GM12801 (cell line): Measurements from ENCODE around the gene OR4N5.

Experiments used
- CTCF ChIP-seq: IDR thresholded peaks from one replicate; pipeline ENCODE4 v1.5.1; 2011; ENCODE audit warnings: control low read depth; ENCODE audit not compliant: insufficient read length; ENCODE audit errors: extremely low read depth

The OR4N5 gene

GRCh38 chr14:20180486-20180885, 41.9 kb downstream of the OR4N5 start:
- TF ChIP-seq CTCF, result no peak

GRCh38 chr14:20184181-20184580, 45.6 kb downstream of the OR4N5 start:
- TF ChIP-seq CTCF, result no peak

GRCh38 chr14:20190596-20190995, 52.0 kb downstream of the OR4N5 start, which contains the start of gene OR11G2:
Gene OR11G2, plus strand, starts transcription at chr14:20190896. Its CDS starts 6,542 bp downstream, at chr14:20197438.
- TF ChIP-seq CTCF, result no peak

- no peak for TF ChIP-seq CTCF
These were observed 52.8 kb downstream of the OR4N5 start for GRCh38 chr14:20191396-20191795.

GRCh38 chr14:20194101-20194500, 55.5 kb downstream of the OR4N5 start:
- no peak for TF ChIP-seq CTCF
